Fibroblast of skin of scalp (primary cell): ENCODE data around the gene UBN1.
A peak's percentile ranks its signal among the peaks of the same experiment; 100 is the strongest.

Experiments used
- DNase-seq: peaks from one replicate; pipeline ENCODE4 v3.0.0-alpha.2; 2013

Gene UBN1

GRCh38 chr16:4862639-4863038 is 15.4 kb downstream of the UBN1 start:
- no peak for DNase-seq

- no peak for DNase-seq
Observed at GRCh38 chr16:4864728-4865127, 17.4 kb downstream of the UBN1 start.

- no peak for DNase-seq
Observed at GRCh38 chr16:4865231-4865860, 18.1 kb downstream of the UBN1 start.

DNA sequence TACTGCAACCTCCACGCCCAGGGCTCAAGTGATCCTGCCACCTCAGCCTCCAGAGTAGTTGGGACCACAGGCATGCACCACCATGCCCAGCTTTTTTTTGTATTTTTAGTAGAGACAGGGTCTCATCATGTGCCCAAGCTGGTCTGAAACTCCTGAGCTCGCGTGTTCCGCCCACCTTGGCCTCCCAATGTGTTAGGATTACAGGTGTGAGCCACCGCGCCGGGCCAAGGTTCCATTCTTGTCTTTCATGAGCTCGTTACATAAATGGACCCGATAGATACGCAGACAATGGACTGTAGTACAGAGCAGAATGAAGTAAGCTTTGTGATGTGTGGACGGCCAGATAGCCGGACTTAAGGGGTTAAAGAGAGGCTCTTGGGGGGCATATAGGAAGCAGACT is 19.3 kb downstream of the UBN1 start:
- no peak for DNase-seq

- DNase-seq, result no peak
Observed at GRCh38 chr16:4868026-4868425, 20.7 kb downstream of the UBN1 start.

GRCh38 chr16:4868535-4868934 is 21.3 kb downstream of the UBN1 start:
- DNase-seq, result no peak

GRCh38 chr16:4869147-4869805 is 22.0 kb downstream of the UBN1 start:
- no peak for DNase-seq

DNA sequence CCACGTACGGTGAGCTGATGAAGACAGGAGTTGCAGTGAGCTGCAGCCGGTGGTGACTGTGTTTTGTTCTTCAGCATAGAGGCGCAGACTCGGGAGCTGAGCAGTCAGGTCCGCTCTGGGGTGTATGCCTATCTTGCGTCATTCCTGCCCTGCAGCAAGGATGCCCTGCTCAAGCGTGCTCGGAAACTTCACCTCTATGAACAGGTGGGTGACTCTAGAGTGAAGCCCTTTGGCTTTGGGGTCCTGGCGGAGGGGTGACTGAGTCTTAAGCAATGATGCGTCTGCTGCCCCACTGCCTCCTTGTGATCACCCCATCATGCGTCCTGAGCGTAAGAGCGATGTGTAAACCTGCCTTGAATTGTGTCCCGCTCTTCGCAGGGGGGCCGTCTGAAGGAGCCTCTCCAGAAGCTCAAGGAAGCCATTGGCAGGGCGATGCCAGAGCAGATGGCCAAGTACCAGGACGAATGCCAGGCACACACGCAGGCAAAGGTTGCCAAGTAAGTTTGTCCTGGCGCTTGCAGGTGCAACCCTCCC is 22.9 kb downstream of the UBN1 start:
- no peak for DNase-seq

DNA sequence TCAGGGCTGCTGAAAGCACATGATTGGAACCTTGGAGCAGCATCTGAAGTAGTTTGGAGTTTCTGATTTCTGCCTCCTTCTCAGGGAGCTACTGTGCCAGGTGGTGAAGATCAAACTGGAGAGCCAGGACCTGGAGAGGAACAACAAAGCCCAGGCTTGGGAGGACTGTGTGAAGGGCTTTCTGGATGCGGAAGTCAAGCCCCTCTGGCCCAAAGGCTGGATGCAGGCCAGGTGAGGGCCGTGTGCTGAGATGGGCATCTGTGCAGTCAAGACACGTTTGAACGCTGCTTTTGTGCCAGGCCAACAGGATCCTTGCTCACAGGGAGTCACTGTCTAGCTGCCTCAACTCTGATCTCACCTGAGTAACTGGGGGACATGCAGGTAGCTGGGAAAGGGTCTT is 23.8 kb downstream of the UBN1 start:
- no peak for DNase-seq

DNA sequence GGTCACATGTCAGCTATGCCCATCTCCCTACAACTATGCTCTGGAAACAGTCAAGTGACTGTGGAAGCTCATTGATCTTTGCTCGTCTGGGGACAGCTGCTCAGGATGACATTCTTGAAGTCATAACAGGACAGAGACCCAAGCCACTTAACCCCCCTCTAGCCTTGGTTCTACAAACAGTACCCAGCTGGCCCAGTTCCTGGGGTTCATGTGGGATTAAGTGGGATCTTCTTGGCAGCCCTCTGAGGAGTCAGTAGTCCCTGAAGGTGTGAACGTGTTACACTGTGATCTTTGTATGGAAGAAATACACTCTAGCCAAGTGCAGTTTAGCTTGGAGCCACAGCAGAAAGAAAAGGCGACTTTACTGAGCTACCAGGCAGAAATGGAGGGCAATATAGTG is 25.8 kb downstream of the UBN1 start:
- DNase-seq, result no peak

DNA sequence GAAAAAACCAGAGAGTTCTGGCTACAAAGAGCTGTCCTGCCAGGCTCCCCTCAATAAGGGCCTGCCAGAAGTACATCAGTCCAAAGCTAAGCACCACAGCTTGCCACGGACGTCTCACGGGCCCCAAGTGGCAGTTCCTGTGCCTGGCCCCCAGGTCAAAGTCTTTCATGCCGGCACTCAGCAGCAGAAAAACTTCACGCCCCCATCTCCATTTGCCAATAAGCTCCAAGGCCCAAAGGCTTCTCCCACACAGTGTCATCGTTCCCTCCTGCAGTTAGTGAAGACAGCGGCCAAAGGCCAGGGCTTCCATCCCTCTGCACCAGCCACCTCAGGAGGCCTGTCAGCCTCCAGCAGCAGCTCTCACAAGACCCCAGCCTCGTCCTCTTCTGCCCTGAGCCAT is 27.4 kb downstream of the UBN1 start:
- no peak for DNase-seq

GRCh38 chr16:4876646-4877379 is 29.5 kb downstream of the UBN1 start:
- no peak for DNase-seq

- no peak for DNase-seq
Observed at GRCh38 chr16:4877380-4877685, 30.1 kb downstream of the UBN1 start.

GRCh38 chr16:4879049-4879448 is 31.8 kb downstream of the UBN1 start:
- DNase-seq, result no peak

- DNase-seq, result no peak
Observed at GRCh38 chr16:4880006-4880580, 32.8 kb downstream of the UBN1 start.

DNA sequence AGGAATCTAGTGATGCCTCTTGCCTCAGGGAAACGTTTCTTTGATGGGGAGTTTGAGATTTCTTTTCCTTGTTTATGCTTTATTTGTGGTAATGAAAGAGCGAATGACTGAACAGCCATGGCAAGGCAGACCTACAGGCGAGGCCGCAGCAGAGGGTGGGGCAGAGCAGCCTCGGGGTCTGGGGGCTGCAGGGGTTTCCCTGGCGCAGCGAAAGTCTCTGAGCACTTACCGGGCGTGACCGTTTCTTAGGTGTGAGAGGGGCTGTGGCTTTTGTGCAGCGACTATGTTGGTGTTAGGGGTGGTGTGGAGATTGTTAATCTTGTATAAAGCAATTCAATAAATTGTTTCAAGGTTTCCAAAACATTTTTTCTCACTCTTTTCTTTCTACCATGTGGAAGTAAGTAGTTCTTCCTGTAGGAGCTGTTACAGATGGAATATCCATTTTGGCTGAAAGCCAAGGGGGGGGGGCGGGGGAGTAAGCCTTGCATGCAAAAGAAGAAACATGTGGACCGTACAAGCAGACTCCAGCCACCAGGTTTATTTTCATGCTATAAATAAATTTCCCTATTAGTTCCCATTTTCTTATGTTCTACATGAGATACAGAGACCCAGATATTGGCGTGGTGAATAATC is 34.8 kb downstream of the UBN1 start:
- peak; percentile 38 for DNase-seq

GRCh38 chr16:4882633-4883285 is 35.5 kb downstream of the UBN1 start:
- DNase-seq, result peak; percentile 14

DNA sequence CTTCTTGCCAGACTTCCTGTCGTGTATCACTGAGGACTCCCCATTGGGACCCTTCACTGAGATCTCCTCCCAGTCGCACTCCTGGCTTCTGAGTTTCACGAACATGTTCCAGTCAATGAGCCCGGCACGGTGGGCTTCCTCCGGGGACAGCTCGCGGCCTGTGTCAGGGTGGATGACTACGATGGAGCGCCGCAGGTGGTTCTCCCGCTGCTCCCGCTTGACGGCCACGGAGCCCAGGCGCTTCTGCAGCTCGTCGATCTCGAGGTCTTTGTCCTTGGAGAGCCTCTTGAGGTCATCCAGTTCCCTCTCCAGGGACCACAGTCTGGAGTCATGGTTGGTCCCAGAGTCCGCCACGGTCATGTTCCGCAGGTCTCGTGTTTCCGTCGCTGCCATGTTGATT is 36.2 kb downstream of the UBN1 start:
- no peak for DNase-seq

GRCh38 chr16:4884209-4884608 is 36.9 kb downstream of the UBN1 start:
- no peak for DNase-seq

DNA sequence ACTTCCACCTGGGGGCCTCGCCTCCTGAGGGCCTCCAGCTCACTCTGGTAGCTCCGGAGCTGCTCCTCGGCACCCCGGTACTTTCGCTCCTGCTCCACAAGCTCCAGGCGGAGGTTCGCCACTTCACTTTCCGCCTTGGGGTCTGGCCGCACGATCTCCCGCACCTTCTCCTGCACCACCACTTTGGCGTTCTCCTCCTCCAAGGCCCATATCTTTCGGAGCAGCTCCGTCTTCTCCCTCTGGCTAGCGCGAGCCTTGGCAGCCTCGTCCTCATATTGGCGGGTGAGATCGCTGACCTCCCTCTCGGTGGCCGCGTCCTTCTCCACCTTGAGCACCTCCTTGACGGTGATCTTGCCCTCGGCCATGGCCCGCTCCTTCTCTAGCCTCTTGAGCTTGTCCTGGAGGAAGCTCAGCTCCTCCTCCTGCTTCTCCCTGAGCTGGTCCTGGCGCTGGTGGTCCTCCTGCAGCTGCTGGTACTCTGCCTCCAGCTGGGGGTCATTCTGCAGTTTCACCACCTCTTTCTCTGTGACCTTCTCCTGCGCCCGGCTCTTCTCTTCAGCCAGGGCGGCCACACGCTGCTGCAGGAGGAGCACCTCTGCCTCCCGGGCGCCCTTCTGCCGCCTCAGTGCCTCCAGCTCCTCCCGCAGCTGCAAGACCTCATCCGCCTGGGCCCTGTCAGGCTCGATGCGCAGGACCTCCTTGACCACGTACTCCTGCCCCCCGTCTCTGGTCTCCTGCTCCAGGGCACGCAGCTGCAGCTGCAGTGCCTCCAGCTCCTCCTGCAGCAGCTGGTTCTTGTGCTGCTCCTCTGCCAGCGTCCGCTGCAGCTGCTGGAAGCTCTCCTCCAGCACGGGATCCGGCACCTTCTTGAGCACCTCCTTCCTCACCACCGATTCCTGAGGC is 37.9 kb downstream of the UBN1 start:
- DNase-seq, result no peak

GRCh38 chr16:4886151-4886550 is 38.9 kb downstream of the UBN1 start:
- DNase-seq, result no peak
